Activated naive CD4-positive, alpha-beta T cell treated with anti-CD3 and anti-CD28 coated beads, Interleukin-2, amount 50 U/mL, for 16 hours (primary cell): ENCODE measurements around the gene CUTA.
"Not testable (repeated sequence)": the region's sequence is repeated elsewhere in the genome, so short reads cannot be mapped to it uniquely, and the experiment has no call there.

Experiments
- DNase-seq: peaks from one replicate; pipeline ENCODE4 v3.0.0-alpha.2; 2020

Gene CUTA

GRCh38 chr6:33398601-33399000 is 19.3 kb downstream of the CUTA start:
- DNase-seq = not testable (repeated sequence)

DNA sequence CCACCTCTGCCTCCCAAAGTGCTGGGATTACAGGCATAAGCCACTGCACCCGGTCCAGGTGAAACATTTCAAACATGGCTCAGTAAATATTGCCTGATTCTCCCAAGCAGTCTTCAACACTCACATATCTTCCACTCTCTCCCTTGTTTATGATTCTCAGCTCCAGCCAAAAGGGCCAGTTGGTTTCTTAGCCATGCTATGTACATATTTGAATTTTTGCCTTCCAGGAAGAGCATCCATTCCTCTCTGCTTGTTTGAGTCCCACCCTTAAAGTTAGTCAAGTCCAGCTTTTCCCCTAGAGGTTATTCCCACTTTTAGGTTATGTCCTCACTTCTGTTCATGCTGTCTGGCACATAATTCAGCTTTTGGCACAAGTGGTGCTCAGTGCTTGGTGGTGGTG is 20.4 kb downstream of the CUTA start:
- DNase-seq = no peak

GRCh38 chr6:33392979-33393378 is 24.9 kb downstream of the CUTA start:
- no peak for DNase-seq

- DNase-seq = no peak
Measured at GRCh38 chr6:33392595-33392948, 25.3 kb downstream of the CUTA start.

GRCh38 chr6:33391922-33392594 is 25.8 kb downstream of the CUTA start:
- DNase-seq = no peak

DNA sequence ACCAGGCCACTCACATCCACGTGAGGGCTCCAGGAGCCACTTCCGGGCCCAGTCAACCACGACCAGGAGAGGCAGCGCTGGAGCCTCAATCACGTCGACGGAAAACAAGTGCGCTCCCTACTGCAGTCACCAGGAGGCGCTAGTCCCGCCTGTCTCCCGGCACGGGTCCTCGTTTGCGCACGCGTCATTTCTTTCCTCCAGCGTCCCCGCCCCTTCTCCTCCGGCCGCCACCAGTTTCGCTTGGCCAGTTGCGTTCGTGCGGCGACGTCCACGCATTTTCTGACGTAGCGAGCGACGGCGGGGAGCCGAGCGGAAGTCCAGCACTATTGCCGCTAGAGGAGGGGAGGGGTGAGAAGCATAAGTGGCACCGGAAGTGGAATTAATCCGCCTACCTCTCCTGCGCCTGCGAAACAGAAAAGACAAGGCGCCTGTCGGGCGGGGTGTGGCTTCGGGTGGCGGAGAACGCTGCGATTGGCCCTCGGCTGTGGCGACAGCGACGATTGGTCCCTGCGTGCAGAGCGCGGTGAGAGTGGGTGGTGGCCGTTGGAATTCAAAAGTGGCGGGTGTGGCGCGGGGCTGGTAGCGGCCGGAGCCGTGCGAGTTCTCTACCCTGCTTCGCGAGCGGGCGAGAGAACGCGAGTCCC is 26.5 kb downstream of the CUTA start, which contains the start of gene KIFC1:
TSS of gene KIFC1 (plus strand) at position 546 of the 644 bp plus-strand sequence. CDS start 163 bp downstream, outside the sequence.
- DNase-seq = peak; percentile 98

DNA sequence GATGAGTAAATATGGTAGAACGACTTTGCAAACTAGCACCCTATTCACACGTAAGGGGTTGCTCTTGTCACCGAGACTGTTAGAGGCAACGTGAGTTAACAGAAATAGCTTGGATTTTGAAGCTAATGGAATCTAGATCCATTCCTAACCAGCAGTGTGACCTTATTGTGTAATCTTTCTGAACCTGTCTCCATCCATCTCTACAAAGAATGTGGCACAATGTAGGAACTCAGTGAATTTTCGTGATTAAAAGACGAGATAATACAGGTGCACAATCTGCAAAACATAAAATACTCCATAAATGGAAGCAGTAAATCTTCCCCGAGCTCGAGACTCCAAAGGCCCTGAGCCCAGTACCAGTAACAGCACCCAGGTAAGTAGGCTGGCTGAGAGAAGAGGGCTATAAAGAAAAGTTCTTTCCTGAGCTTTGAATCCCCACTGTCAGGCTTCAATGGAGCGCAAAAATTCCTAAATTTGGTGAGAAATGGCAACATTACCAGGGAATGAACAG is 27.1 kb downstream of the CUTA start:
- no peak for DNase-seq

GRCh38 chr6:33390173-33390572 is 27.7 kb downstream of the CUTA start:
- DNase-seq = no peak

GRCh38 chr6:33384581-33385020 is 33.3 kb downstream of the CUTA start:
- no peak for DNase-seq

- DNase-seq = no peak
Measured at GRCh38 chr6:33383427-33384185, 34.3 kb downstream of the CUTA start.

DNA sequence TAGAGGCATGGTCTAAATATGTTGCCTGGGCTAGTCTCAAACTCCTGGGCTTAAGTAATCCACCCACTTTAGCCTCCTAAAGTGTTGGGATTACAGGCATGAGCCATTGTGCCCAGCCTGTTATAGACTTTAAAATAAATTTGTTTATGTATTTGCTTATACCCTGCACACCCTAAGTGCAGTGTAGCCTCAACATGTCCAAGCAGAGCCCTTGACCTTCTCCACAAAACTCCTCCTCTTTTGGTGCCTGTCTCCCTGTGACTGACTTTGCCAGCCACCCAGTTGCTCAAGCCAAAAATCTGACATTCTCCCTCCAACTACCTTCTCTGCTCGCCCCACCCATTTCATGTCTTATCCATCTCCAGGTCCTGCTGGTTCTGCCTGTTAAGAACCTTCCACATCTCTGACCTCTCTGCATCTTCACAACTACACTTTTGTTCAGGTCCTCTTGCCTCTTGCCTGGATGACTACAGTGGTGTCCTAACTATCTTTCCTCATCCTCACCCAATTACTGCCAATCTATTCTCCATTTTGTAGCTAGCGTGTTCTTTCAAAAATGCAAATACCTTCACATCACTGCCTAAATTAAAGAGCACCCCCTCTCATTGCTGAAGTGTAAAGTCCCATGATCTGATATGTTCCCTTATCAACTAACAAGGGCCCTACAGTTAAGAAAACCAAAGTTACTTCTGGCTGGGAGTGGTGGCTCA is 37.5 kb downstream of the CUTA start:
- no peak for DNase-seq

GRCh38 chr6:33379184-33379583 is 38.7 kb downstream of the CUTA start:
- DNase-seq = not testable (repeated sequence)

DNA sequence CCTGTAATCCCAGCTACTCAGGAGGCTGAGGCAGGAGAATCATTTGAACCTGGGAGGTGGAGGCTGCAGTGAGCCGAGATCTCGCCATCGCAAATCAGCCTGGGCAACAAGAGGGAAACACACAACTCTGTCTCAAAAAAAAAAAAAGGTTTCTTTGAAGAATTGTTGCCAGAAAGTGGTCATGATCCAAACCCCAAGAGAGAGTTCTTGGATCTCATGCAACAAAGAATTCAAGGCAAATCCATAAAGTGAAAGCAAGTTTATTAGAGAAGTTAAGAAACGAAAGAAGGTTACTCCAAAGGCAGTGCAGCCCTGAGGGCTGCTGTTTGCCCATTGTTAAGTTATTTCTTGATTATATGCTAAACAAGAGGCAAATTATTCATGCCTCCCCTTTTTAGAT is 40.7 kb downstream of the CUTA start:
- no peak for DNase-seq

DNA sequence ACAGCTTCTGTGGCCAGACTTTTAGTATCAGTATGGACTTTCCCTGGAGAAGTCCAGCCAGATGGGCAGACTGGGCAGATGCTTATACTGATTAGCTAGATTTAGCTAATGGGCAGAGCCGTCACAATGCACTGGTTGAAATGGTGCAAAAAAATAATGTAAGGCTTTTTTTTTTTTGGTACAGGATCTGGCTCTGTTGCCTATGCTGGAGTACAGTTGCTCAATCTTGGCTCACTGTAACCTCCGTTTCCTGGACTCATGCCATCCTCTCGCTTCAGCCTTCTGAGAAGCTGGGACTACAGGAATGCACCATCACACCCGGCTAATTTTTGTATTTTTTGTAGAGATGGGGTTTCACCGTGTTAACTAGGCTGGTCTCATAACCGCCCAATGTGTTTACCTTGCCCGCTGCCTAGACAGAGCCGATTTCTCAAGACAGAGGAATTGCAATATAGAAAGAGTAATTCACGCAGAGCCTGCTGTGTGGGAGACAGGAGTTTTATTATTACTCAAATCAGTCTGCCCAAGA is 42.7 kb downstream of the CUTA start:
- DNase-seq = no peak

DNA sequence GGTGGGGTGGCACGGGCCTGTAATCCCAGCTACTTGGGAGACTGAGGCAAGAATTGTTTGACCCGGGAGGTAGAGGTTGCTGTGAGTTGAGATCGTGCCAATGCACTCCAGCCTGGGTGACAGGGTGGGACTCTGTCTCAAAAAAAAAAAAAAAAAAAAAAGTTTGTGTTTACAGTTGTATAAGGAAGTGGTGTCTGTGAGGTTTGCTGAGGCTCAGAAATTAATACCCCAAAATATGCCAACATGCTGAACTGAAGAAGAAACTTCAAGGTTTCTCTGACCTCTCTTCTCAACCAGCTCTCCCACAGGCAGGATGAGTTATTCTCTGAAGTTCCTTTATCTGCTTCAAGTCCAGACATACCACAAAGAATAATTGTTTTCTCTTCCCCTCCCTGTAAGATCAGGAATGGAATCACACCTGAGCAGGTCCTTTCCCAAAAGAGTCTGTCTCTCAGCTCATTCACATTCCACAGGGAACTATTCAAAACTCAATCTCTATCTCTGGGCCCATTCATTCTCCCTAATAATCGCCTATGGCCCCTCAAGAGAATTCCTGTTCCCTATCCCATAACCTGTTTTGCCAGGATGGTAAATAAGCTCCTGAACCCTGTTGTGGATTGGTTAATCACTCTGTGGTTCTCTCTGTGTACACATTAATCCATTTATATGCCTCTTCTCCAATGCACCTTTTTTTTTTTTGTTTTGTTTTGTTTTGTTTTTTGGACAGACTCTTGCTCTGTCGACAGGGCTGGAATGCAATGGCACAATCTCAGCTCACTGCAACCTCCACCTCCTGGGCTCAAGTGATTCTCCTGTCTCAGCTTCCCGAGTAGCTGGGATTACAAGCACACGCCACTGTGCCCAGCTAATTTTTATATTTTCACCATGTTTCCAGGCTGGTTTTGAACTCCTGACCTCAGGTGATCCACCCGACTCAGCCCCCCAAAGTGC is 43.7 kb downstream of the CUTA start:
- DNase-seq = no peak

GRCh38 chr6:33372526-33373123 is 45.3 kb downstream of the CUTA start:
- no peak for DNase-seq

DNA sequence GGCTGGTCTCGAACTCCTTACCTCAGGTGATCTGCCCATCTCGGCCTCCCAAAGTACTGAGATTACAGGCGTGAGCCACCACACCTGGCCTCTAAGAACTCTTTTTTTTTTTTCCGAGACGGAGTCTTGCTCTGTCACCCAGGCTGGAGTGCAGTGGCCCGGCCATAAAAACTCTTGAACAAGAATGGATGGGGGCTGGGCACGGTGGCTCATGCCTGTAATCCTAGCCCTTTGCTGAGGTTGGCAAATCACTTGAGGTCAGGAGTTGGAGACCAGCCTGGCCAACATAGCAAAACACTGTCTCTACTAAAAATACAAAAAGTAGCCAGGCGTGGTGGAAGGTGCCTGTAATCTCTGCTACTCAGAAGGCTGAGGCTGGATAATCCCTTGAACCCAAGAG is 46.0 kb downstream of the CUTA start:
- DNase-seq = not testable (repeated sequence)

DNA sequence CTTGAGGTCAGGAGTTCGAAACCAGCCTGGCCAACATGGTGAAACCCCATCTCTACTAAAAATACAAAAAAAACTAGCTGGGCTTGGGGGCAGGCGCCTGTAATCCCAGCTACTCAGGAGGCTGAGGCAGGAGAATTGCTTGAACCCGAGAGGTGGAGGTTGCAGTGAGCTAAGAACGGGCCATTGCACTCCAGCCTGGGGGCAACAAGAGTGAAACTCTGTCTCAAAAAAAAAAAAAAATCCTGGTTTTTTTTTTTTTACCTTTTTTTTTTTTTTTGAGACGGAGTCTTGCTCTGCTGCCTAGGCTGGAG is 50.2 kb downstream of the CUTA start:
- DNase-seq = not testable (repeated sequence)

DNA sequence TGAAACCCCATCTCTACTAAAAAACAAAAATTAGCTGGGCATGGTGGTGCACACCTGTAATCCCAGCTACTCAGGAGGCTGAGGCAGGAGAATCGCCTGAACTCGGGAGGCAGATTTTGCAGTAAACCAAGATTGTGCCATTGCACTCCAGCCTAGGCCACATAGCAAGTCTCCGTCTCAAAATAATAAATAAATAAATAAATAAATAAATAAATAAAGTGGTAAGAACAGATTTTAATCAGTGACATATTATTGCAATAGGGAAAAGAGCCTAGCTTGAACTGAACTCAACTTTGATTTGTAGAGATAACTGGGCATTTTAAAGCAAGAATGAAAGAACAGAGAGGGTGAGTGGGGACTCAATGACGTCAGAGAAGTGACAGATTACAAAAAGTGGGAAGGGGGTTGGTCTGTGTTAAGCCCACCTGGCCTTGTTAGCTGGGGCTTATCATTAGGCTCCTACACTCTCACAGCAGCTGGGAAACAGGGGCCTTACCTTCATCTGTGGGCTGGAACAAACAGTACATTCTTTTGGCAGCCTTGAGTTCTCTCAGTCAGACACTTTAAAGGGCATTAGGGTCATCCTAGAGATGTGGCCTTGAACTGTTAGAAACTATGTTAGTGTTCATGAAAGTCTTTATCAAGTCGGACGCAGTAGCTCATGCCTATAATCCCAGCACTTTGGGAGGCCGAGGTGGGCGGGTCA is 50.7 kb downstream of the CUTA start:
- no peak for DNase-seq
